ENCODE measurements around the gene S100A10. TPM values are rescaled to one million over a fixed set of nuclear protein-coding genes. Genes with fewer than 3 reads are reported as not detected.
A peak's percentile ranks its signal among the peaks of the same experiment; 100 is the strongest.

S100A10 gene
- total RNA-seq, 1 donor from 2014 or later, result 1,257 TPM

- no peaks in the 10 kb centered on the region for H3K9me3 Mint-ChIP-seq (ENCODE audit: unreplicated experiment)
- peak overlapping the region; percentile 41 for H2AFZ ChIP-seq (ENCODE audit: low read depth, low read length)
- peak overlapping the region; percentile 98 for H3K9ac ChIP-seq (ENCODE audit: low read length)
- peak overlapping the region; percentile 94 for H3K27ac ChIP-seq (ENCODE audit: low read depth, low read length)
- H3K4me2 ChIP-seq (ENCODE audit: low read length), result peak overlapping the region; percentile 97
- TF ChIP-seq CTCF (IDR thresholded peaks at IDR 0.05; ENCODE audit: insufficient read depth, low read depth, low read length) (no peak), EZH2 (IDR thresholded peaks at IDR 0.05; ENCODE audit: insufficient read depth, low read length) (no peak)
- FAIRE-seq (no peak), DNase-seq (ENCODE audit: low read depth) (peak; percentile 26)
- H3K27me3 Mint-ChIP-seq (ENCODE audit: low read depth, unreplicated experiment), result no peaks in the 10 kb centered on the region
- peaks cover 40% of the 10 kb centered on the region for H3K79me2 ChIP-seq (ENCODE audit: insufficient read depth, low read length)
- H3K36me3 ChIP-seq (ENCODE audit: insufficient read depth, low read length), result no peaks in the 10 kb centered on the region
- H3K4me1 Mint-ChIP-seq (ENCODE audit: low read depth, unreplicated experiment), result peaks cover 36% of the 10 kb centered on the region
- H3K36me3 Mint-ChIP-seq (ENCODE audit: low read depth, unreplicated experiment), result peaks cover 3% of the 10 kb centered on the region
- peak overlapping the region; percentile 99 for H3K4me3 Mint-ChIP-seq (ENCODE audit: unreplicated experiment)
- H3K9me3 ChIP-seq (ENCODE audit: insufficient read depth, low read depth, low read length), result no peaks in the 10 kb centered on the region
- H3K4me3 ChIP-seq (ENCODE audit: insufficient read depth, low read depth, low read length), result peak overlapping the region; percentile 83
- peaks cover 58% of the 10 kb centered on the region for H3K4me1 ChIP-seq (ENCODE audit: insufficient read depth, low read length)
- H4K20me1 ChIP-seq (ENCODE audit: insufficient read depth, low read length), result peaks cover 26% of the 10 kb centered on the region
- no peaks in the 10 kb centered on the region for H3K27me3 ChIP-seq (ENCODE audit: insufficient read depth, low read length)
- H3K27ac Mint-ChIP-seq (ENCODE audit: unreplicated experiment), result peak overlapping the region; percentile 99
These were observed 450 bp downstream of the S100A10 start for GRCh38 chr1:151993084-151993733.

GRCh38 chr1:151992303-151993083, 1.2 kb downstream of the S100A10 start:
- H3K4me1 Mint-ChIP-seq (ENCODE audit: low read depth, unreplicated experiment), result peaks cover 42% of the 10 kb centered on the region
- peaks cover 26% of the 10 kb centered on the region for H4K20me1 ChIP-seq (ENCODE audit: insufficient read depth, low read length)
- no peak for TF ChIP-seq CTCF (IDR thresholded peaks at IDR 0.05; ENCODE audit: insufficient read depth, low read depth, low read length)
- no peak for TF ChIP-seq EZH2 (IDR thresholded peaks at IDR 0.05; ENCODE audit: insufficient read depth, low read length)
- no peaks in the 10 kb centered on the region for H3K27me3 Mint-ChIP-seq (ENCODE audit: low read depth, unreplicated experiment)
- no peaks in the 10 kb centered on the region for H3K9me3 Mint-ChIP-seq (ENCODE audit: unreplicated experiment)
- H3K9me3 ChIP-seq (ENCODE audit: insufficient read depth, low read depth, low read length), result no peaks in the 10 kb centered on the region
- DNase-seq (ENCODE audit: low read depth) (peak; percentile 94), FAIRE-seq (no peak)
- H3K9ac ChIP-seq (ENCODE audit: low read length), result peak overlapping the region; percentile 98
- H2AFZ ChIP-seq (ENCODE audit: low read depth, low read length), result peak overlapping the region; percentile 41
- no peaks in the 10 kb centered on the region for H3K27me3 ChIP-seq (ENCODE audit: insufficient read depth, low read length)
- peak overlapping the region; percentile 97 for H3K4me2 ChIP-seq (ENCODE audit: low read length)
- peak overlapping the region; percentile 99 for H3K4me3 Mint-ChIP-seq (ENCODE audit: unreplicated experiment)
- peak overlapping the region; percentile 99 for H3K27ac Mint-ChIP-seq (ENCODE audit: unreplicated experiment)
- H3K36me3 Mint-ChIP-seq (ENCODE audit: low read depth, unreplicated experiment), result peaks cover 3% of the 10 kb centered on the region
- peaks cover 47% of the 10 kb centered on the region for H3K79me2 ChIP-seq (ENCODE audit: insufficient read depth, low read length)
- peaks cover 64% of the 10 kb centered on the region for H3K4me1 ChIP-seq (ENCODE audit: insufficient read depth, low read length)
- H3K36me3 ChIP-seq (ENCODE audit: insufficient read depth, low read length), result no peaks in the 10 kb centered on the region
- peak overlapping the region; percentile 83 for H3K4me3 ChIP-seq (ENCODE audit: insufficient read depth, low read depth, low read length)
- H3K27ac ChIP-seq (ENCODE audit: low read depth, low read length), result peak overlapping the region; percentile 94

Data from astrocyte (in vitro differentiated cells and primary cell).